Activated CD8-positive, alpha-beta memory T cell treated with anti-CD3 and anti-CD28 coated beads, Interleukin-2, amount 50 U/mL, for 24 hours (primary cell): ENCODE results near the gene CNDP2.
"Not testable (repeated sequence)": the region's sequence is repeated elsewhere in the genome, so short reads cannot be mapped to it uniquely, and the experiment has no call there.

Source experiments
- DNase-seq: peaks from one replicate; pipeline ENCODE4 v3.0.0-alpha.2; 2020; ENCODE audit errors: extremely low read depth

Gene CNDP2

GRCh38 chr18:74517236-74517630, 21.1 kb downstream of the CNDP2 start:
- DNase-seq: no peak

GRCh38 chr18:74518456-74519295, 22.5 kb downstream of the CNDP2 start:
- no peak for DNase-seq

- DNase-seq: no peak
Measured at GRCh38 chr18:74519320-74520095, 23.3 kb downstream of the CNDP2 start.

- no peak for DNase-seq
Measured at GRCh38 chr18:74520096-74520833, 24.1 kb downstream of the CNDP2 start.

- no peak for DNase-seq
Measured at GRCh38 chr18:74521068-74521725, 25.0 kb downstream of the CNDP2 start.

DNA sequence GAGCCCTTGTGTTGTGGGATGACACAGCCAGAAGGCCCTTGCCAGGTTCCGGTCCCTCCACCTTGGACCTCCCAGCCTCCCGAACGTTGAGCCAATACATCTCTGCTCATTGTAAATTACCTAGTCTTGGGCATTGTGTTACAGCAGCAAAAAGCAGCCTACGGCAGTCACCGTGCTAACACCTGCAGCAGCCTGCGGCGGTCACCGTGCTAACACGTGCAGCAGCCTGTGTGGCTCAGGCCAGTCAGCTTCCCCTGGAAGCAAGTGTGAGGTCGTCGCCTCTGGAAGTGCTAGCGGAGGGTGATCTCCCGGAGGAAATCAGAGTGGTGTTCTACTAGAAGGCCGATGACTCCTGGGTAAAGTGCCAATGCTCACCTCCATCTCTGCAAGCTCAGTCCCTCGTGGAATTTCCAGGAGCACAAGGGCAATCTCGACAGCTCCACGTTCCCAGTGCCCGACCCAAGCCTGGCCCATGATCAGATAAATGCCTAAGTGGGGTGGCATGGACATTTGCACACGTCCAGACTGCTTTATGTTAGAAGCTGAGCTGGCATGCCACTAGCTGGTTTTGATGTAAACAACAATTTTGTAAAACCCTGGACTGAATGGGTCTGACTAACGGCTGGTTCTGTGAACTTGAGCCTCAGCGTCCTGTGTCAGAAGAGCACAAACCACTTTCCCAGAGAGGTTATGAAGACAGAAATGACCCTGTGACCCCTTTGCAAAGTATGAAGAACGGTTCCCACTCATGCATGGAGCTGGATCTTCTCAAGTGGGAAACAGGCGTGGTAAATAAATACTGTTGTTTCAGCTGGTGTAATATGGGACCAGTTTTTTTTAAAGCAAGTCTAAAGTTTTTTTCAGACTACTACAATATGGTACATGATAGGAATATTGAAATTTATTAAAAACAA, 26.7 kb downstream of the CNDP2 start:
- DNase-seq: no peak

DNA sequence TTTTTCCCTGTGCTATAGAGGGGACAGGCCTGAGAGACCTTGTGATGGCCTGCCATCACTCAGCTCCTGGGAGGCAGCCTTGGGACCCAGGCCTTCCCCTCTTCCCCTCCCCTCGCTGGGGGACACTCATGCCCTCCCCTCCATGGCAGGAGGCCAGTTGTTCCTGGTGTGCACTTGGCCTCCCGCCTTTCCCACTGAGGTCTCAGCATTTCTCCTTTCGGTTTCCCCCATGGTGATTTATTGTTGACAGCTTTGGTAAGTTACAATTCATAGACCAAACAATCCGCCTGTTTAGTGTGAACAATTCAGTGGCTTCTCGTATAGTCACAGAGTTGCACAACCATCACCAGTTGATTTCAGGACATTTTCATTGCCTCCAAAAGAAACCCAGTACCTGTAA, 27.9 kb downstream of the CNDP2 start:
- no peak for DNase-seq

GRCh38 chr18:74524915-74525314, 28.8 kb downstream of the CNDP2 start:
- DNase-seq: not testable (repeated sequence)

GRCh38 chr18:74525741-74526140, 29.6 kb downstream of the CNDP2 start:
- no peak for DNase-seq

GRCh38 chr18:74526488-74526887, 30.3 kb downstream of the CNDP2 start:
- DNase-seq: no peak

- DNase-seq: no peak
Measured at GRCh38 chr18:74528478-74528877, 32.3 kb downstream of the CNDP2 start.

DNA sequence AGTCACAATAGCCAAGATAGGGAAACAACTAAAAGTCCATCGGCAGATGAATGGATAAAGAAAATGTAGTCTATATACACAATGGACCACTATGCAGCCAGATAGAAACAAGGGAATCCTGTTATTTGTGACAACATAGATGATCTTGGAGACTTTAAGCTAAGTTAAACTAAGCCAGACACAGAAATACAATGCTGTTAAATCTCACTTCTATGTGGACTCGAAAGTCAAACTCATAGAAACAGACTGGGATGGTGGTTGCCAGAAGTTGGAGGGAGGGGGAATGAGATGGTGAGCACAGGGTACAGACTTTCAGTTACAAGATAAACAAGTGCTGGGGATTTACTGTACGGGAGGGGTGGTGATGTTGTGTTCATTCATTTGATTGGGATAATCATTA, 32.8 kb downstream of the CNDP2 start:
- no peak for DNase-seq

DNA sequence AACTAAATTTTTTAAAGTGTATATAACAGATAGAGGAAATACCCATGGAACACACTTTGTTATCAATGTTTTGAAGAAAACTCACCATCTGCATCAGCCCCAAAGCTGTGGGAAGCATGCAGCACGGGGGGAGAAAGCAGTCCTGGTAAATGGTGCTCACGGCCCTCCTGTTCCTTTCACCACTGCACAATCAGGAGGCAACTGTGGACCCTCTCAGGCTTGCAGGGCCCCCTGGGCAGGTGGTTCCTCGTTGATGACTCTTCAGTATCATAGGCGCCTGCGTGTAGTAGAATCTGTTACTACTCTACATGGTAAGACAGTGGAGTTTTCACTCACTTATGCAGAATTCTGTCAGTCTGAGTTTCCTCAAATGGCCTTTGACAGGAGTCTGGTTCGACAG, 33.2 kb downstream of the CNDP2 start:
- DNase-seq: no peak

DNA sequence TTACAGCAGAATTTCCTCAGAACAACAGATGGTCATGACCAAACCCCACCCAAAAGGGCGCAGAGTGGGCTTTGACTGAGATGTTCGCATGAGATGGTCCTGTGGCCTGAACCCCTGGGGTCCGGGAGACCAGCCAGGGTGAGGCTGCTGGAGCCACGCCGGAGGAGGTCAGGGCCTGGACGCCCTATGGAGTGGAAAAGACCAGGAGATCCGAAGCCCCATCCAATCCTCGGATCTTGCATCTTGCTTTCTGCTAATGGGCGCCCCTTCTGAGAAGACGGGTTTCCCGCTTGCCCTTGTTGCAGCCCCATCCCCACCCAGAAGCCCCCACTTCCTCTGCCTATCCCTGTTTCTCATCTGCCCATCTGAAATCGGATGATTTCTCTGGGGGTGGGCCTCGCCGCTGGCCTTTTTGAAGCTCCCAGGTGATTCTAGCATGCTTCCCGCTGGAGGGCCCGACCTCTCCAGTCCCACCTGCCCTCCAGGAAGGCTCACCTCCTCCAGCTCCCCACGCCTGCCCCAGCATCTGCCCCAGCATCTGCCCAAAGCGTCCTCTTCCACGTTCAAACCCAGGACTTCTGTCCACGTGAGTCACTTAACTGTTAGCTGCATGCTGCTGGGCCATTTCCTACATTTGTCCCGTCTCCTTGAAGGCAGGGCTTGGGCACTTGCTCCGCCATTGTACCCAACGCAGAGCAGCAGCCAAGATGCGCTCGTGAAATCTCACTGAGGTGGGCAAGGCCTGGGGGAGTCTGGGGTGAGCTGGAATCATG, 33.8 kb downstream of the CNDP2 start:
- DNase-seq: no peak

- no peak for DNase-seq
Measured at GRCh38 chr18:74530584-74530862, 34.4 kb downstream of the CNDP2 start.

DNA sequence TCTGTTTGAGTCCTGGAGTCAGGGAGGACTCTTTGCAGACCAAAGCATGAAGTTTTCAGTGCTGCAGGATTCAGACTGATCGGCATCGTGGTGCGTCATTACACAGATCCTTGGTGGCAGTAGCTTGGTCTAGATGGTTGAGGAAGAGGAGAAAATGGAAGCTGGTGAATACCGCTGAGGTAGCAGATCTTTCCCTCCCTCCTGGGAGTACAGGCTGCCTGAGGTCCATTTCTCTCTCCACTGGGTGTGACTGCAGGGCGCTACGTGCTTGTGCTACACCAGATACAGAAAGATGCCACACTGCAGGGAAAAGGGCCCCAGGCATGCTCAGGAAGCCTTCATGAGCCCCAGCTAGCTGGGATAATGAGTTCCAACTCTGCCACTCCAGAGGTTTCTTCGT, 34.9 kb downstream of the CNDP2 start:
- no peak for DNase-seq

DNA sequence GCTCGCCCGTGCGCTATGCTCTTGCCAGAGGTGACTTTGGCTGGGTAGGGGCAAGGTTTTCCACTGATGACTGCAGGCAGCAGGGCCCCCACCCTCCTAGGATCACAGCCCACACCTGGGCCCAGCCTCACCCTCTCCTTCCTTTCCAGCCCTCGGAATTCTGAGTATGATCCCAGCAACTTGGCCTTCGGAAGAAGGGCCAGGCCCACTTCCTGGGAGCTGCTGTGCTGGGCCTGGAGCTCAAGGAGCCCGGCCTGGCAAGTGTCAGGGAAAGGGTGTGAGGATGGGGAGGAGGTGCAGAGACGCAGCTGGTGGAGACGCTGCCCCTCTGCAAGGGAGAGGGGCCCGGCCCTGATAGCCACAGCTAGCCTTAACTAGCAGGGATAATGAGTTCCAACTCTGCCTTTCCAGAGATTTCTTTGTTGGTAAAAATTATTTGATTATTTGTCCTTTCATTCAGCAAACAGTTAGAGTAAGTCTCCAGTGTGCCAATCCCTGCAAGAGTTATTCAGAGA, 36.4 kb downstream of the CNDP2 start:
- no peak for DNase-seq

- no peak for DNase-seq
Measured at GRCh38 chr18:74533666-74534065, 37.5 kb downstream of the CNDP2 start.

GRCh38 chr18:74534150-74534969, 38.2 kb downstream of the CNDP2 start, which contains the start of gene CNDP1:
Gene CNDP1 (plus strand): TSS chr18:74534500. CDS start chr18:74534668, 168 bp downstream.
- no peak for DNase-seq
